ENCODE measurements around the gene C2orf49. TPM values are rescaled to one million over a fixed set of nuclear protein-coding genes. Genes with fewer than 3 reads are reported as not detected.

Gene C2orf49
- total RNA-seq, 1 experiment from 2014 or later = 9.8 TPM

DNA sequence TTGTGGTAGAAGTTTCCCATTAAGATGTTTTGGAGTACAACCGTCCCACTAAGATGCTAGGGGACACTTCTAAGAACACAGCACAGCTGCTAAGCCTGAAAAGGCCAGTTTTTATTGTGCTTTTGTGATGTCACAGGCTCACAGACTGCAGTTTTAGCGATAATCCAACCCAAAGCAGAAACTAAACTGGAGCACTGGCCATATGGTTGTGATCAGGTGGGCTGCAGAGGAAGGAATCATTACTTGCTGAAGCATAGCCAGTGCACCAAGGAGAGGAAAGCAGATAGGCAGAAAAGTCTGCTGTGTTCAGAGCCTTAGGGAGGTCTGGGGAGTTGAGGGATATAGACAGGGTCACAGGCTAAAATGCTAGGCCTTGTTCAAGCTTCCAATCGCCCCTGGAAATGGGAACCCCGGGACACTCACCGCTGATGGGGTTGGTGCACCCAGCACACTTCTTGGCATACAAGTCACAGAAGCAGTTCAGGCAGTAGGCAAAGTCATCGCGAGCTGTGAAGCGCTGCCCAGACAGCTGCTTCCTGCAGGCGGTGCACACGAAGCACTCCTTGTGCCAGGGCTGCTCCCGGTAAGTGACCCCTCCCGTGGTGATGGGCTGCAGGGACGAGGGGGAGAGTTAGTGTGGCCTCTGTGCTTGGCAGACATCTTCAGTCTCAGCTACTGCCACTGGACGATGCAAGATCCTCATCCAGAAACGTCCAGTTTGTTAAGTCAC lies 25.7 kb downstream of the C2orf49 start:
- no peak for DNase-seq (ENCODE audit: low spot score)

DNA sequence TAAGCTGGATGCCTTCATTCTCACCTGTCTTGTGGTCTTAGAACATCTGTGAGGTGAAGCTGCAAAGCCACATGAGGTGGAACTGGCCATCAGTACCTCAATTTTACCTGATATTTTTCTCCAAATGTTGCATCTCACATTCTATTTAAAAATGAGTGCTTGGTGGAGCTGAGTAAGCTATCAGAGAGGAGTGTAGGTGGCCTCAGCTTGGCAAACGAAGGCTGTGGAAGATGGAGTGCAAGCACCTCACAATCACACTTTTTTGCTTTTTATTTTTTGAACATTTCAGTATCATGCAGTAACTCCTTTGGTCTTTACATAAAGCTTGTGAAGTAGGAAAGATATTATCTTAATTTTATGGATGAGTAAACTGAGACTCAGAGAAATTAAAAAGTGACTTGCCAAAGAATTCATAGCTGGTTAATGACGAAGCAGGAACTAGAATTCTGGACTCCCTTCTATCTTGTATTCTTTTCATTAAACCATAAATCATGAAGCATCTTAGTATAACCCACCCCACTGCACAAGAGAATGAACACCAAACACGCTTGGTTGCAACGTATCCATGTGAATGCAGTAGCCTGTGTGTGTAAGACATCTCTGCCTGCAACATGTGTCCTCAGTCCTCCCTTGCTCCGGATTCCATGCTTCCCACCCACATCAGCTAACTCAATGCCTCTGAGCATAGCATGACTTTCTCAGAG lies 27.2 kb downstream of the C2orf49 start:
- DNase-seq (ENCODE audit: low spot score) = no peak

DNA sequence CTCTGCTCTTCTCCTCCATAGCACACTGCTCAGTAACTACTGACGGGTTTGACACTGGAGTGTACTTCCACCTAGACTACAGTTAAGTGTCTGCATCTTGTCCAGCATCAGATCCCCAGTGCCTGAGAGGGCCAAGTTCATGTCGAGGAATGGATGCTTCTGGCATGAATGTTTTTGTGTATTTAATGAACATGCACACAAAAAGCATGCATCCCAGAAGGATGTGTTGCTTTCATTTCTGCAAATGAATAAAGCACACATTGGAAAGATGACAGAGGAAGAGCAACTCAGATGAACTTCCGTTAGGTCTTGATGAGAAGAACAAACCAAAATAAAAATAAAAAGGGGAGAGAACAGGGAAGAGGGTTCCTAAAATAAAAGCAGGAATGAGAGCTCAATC lies 27.9 kb downstream of the C2orf49 start:
- DNase-seq (ENCODE audit: low spot score) = no peak

DNA sequence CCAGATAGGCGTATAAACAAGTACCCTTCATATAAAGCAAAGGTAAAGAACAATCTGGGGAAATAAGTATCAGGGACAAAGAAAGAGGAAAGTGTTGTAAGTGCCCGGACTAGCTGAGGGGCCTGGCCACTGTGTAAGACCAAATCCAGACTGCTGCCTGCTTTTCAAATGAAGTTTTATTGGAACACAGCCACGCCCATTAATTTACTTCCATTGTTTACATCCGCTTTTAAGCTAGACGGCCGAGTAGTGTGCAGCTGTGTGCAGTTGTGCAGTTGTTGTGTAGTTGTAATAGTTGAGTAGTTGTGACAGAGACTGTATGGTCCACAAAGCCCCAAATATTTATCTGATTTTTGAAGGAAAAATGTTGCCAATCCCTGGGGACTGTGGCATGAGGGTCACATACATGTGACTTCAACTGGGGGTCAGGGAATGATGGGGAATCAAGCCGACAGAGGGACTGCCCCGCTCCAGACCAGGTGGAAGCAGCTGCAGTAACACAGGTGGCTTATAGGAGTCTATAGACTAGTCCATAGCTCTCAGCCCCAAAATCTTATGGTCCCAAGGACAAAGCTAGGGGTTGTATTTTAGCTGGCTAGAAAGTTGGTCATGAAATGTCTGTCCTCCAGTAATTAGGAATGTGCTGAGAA lies 31.5 kb downstream of the C2orf49 start:
- no peak for DNase-seq (ENCODE audit: low spot score)

DNA sequence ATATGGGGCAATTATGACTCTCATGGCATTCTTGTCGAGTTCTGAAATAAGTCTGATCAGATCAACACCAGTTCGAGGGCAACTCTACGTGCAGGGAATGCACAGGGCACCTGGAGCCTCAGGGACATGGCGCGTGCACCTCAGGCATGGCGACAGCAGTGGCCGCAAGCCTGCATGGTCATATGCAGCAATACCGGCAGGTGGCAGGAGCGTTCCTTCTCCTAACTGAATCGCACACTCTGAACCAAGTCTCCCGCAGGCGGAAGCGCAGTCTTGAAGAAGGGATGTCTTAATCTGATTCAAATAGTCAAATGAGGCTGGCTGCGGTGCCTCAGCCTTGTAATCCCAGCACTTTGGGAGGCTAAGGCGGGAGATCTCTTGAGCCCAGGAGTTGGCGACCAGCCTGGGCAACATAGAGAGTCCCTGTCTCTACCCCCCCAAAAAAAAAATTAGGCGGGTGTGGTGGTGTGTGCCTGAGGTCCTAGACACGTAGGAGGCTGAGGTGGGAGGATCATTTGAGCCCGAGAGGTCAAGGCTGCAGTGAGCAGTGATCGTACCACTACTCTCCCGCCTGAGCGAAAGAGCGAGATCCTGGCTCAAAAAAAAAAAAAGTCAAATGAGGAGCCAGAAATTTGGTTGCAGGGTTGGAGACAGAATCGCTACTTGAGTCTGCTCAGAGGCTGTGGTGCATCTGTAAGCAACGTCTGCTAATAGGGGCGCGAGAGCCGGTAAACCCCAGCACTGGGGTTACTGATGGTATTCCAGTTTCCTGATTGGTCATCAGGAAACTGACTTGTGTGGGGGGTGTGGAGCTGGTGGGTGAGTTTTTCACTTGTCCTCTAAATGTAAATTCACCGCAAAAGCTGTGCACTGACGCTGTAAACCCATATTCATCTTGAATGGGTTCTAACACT lies 32.7 kb downstream of the C2orf49 start:
- DNase-seq (ENCODE audit: low spot score) = peak; percentile 73

DNA sequence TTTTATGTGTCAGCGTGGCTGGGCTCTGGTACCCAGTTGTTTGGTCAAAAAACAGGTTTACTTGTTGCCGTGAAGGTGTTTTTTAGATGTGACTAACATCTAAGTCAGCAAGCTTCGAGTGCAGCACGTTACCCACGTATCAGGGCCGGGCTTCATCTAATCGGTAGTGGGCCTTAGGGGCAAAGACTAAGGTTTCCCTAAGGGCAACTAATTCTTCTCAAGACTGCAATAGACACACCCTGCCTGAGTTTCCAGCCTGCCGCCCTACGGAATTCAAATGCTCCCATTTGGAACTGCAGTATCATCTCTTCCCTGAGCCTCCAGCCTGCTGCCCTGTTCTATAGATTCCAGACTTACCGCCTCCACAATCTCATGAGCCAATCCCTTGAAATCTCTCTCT lies 33.8 kb downstream of the C2orf49 start:
- DNase-seq (ENCODE audit: low spot score) = no peak

DNA sequence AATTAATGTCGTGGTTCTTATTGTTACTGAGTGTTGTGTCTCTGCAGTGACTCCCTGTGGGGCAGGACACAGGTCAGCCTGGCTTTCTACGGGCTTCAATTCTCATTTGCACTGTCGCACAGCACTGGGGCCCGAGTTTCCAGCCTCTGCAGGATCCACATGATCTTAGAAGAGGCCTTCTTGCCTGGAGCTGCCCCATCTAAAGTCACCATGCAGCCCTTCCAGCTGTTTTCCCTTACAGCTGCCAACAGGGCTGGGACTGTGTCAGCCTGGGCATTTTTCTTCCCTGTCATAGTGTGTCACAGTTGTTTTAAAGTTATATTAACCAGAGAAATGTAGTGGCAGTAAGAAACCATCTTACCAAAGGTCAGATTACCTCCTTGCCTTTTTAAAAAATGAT lies 34.5 kb downstream of the C2orf49 start:
- no peak for DNase-seq (ENCODE audit: low spot score)

DNA sequence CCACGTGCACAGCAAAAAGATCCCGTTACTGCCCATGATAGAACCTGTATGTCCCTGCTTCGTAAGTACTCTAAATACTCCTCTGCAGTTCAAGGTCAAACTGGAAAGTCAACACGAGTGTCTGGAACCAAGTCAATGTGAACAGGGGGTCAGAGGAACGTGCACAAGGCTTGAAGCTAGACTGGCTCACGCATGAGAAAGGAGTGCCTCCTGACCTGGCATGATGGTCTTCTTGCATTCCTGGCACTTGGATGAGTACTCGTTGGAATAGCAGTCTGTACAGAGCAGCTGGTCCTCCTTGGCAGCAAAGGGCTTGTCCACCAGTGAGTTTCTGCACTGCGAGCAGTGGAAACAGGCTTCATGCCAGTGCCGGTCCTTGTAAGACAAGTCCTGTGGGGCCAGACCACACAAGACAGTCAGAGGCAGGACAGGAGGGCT lies 36.0 kb downstream of the C2orf49 start:
- no peak for DNase-seq (ENCODE audit: low spot score)

DNA sequence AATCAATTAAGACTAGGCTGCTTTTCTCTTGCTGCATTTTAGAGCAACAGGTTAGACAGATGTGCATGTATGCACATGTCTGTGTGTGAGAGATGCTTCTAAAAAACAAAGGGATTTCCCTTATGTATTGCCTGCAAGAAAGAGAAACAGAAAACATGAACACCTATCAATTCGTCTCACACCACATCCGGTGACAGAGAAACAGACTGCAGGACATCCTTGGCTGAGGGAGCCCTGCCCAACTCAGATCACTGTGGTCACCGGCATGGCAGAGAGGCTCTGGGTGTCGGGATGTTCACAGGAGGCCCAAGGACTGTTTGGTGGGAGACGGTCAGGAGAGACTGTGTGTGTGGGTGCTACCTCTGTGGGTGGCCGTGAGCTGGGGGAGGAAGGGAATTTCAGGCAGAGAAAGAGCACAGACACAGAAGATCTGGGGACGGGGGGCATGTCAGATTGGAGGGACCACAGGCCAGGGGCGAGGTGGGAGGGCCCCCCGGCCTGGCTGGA lies 36.6 kb downstream of the C2orf49 start:
- DNase-seq (ENCODE audit: low spot score) = no peak

DNA sequence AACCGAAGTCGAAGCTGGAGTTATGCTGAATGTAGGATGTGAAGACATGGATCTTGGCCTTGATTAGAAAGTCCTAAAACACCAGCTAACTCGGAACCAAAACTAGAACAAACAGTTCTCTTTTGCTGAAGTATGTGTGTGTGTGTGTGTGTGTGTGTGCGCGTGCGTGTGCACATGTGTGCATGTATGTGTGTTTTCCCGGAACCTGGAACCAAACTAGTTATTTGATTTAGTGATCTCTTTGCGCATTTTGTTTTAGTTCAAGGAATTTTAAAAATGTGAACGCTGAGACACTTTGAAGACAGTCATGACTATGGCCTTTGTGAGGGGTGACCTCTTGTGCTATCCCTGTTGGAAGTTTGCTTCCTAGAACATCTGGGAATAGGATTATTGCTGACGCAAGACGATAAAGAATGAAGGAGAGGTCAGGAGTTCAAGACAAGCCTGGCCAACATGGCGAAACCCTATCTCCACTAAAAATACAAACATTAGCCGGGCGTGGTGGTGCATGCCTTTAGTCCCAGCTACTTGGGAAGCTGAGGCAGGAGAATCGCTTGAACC lies 37.7 kb downstream of the C2orf49 start:
- DNase-seq (ENCODE audit: low spot score) = no peak

DNA sequence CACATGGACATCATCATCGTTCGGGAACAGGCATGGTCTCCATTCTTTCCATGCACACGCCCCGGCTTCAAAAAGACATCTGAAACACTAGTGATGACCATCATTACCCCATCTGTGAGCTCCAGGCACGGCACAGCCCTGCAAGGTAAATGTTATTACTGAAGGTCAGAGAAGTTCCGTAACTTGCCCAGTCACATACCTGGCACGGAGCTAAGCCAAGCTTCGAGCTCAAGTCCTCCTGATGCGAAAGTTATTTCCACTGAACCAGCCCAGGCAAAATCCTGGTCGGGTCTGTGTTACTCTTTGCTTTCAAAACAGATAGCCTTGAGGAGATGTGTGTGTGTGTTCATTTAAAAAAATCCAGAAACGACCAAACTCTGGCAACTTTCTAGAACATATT lies 38.7 kb downstream of the C2orf49 start:
- no peak for DNase-seq (ENCODE audit: low spot score)

DNA sequence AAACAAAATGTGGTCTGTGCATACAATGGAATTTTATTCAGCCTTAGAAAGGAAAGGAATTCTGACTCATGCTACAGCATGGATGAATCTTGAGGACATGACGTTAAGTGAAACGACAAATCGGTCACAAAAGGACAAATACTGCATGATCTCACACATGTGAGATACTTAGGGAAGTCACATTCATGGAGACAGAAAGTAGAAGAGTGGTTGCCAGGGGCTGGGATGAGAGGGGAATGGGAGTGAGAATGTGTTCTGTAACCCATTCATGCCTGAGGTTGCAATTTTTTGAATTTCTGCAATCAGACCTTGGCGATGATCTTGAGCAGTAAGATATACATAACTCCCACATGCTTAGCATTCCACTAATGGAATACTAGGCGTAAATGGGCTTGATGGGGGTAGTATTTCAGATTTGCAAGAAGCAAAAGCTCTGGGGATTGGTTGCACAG lies 39.5 kb downstream of the C2orf49 start:
- no peak for DNase-seq (ENCODE audit: low spot score)

DNA sequence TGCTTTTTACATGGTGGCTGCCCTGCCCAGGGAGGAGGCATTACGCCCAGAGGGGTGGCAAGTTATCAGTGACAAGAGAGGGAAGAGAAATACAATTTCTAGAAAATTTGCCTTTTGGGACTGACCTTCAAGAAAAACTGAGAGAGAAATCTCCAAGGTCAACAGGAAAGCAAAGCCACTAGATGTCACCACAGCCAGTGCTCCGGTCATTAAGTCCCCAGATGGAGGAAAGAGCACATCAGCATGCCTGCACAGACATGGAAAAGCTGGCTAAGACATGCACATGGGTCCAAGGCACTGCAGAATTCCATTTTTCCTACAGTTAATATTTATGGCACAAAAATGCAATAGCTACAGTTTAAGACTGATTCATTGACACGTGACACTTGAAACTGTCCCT lies 40.5 kb downstream of the C2orf49 start:
- DNase-seq (ENCODE audit: low spot score) = peak; percentile 30

DNA sequence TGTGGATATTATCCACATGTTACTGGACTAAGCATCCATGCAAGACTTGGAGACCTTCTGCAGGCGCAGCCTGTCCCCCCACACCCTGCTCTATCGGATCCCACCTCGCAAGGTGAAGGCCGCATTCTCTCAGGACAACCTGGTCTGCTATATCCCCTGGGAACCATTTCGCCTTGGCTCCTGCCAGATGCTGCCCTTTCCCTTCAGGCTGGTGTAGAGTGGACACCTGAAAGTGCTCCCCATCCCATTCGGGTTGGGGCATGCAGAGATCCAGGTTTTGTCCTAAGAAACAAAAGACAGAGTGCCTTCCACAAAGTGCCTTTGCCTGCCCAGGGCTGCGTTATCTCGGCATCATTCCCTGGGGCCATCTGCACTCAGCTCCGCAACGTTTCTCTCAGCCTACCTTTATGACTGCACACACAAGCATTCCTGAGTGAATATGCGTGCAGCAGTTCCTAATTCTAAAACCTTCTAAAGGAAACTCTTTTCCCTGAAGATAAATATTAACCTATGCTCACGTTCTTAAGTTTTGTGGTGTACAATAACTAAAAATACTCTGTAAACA lies 41.0 kb downstream of the C2orf49 start:
- no peak for DNase-seq (ENCODE audit: low spot score)

DNA sequence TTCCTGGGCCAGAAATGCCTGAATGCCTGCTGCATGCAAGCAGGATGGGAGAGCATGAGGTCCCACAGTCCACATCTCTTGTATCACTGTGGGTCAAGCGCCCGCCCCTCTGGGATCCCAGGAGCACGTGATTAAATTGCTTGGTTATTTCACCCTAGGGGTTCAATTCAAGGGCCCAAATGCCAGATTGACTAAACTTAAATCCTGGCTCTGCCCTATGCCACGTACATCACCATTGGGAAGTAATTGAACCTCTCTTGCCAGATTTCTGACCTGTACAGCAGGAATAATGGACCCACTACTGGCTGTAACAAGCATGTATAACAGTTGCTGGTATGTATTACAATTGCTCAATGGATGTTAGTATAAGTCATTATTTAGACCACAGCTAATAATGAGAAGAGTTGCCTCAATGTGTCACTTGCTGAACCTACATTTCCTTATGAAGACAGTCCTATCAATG lies 41.6 kb downstream of the C2orf49 start:
- DNase-seq (ENCODE audit: low spot score) = no peak

DNA sequence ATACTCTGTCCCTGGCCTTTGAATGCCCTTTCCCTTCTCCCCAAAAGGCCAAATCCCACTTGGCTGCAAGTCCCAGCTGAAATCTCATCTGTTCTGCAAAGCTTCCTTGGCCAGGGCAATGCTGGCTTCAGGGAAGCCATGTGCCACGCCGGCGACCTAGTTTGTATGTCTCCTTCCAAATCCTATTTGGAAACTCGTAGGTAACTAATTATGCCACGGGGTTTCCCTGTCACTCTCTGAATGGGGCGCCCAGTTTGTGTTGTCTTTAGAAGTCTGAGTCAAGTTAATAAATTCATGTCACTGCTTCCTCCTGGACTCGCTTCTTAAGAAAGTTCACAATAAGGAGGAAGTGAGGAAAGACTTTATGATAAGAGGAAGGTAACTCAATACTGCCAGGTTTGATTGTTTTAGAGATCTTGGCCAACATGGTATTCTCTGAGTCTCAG lies 42.4 kb downstream of the C2orf49 start:
- no peak for DNase-seq (ENCODE audit: low spot score)

DNA sequence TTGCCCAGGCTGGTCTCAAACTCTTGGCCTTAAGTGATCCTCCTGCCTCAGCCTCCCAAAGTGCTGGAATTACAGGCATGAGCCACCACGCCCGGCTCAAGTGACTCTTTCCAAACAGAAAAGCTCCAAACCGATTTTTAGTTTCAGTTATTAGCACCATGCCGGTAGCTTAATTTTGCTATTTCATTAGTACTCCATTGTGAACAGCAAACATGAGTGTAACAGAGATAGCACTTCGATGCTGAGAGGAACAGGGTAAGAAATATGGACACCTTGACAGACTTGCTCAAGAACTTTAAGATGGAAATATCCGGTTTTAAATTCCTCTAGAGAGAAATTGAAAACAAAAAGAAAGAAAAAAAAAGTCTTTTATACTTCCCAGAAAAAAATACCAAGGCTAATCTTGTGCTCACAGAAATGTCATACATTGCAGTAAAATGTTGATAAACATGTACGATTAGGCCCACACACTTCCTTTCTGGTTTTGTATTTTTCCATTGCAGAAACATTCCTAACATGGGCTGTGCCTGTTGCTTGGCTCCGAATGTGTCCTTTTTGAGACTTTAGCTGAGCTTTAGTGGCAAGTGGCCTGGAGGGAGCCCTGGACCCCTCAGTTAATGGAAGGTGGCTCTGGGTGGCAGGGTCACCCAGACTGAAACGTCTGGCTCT lies 43.2 kb downstream of the C2orf49 start:
- DNase-seq (ENCODE audit: low spot score) = no peak

DNA sequence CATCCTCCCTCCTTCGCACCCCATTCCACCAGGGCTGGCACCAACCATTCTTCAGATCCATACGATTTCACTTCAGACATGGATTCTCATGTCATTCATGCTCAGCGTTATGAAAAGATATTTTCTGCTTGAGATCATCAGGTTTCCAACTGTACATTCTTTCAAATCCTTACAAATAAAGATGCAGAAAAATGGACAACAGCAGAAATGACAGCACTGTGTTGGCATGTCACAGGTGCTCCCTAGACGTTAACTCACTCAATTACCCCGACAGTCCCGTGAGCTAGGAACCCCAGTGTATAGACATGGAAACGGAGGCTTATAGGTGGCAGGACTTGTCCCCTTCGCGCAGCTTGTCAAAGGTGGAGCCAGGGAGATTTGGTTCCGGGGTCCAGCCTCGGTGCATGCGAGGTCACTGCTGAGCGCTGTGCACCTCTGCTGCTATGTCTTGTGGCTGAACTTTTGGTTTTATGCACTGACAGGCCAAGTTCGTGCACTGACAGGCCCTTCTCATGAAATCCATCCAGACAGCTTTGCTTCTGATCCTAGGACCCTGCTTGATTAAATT lies 43.8 kb downstream of the C2orf49 start:
- no peak for DNase-seq (ENCODE audit: low spot score)

DNA sequence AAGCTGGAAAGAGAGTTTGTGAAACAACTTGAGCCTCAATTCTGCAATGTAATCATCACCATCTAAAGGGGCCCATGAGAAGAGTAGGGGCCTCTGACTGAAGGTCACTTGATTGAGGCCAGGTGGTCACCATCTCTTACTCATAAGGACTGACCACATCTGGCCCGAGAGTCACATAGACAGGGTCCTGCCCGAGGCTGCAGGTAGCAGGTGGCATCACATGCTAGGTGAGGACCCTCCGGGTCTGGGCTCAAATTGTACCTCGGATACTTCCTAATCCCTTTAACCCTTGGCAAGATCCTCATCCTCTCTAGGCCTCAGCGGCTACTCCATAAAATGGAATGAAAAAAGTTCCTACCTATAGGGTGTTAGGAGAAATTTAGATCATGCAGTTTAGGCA lies 44.8 kb downstream of the C2orf49 start:
- DNase-seq (ENCODE audit: low spot score) = no peak

Measured in A172 (cell line).